ENCODE measurements around the gene COL5A2. TPM values are rescaled to one million over a fixed set of nuclear protein-coding genes. Genes with fewer than 3 reads are reported as not detected.

COL5A2 gene
- total RNA-seq, 1 donor from 2014 or later: 64.2 TPM

GRCh38 chr2:189076120-189076519 lies 103.4 kb downstream of the COL5A2 start:
- Histone ChIP-seq H3K27ac (peak overlapping the region; percentile 53 to 69), H3K4me3 (no peak overlapping the region), H3K9me3 (no peaks in the 10 kb centered on the region), H3K36me3 (peaks cover 23 to 55% of the 10 kb centered on the region in 2 donors), H3K27me3 (no peaks in the 10 kb centered on the region), H3K4me1 (peaks cover 0 to 4% of the 10 kb centered on the region in 2 donors)
- DNase-seq (ENCODE audit: low spot score in 2 of 2): no peak
- TF ChIP-seq CTCF (IDR thresholded peaks at IDR 0.05): no peak
- intact Hi-C loops (cut with DNase I): loop anchor here (10.0 kb wide), 1 partner anchor 551 kb away; no protein-coding TSS in a partner anchor

DNA sequence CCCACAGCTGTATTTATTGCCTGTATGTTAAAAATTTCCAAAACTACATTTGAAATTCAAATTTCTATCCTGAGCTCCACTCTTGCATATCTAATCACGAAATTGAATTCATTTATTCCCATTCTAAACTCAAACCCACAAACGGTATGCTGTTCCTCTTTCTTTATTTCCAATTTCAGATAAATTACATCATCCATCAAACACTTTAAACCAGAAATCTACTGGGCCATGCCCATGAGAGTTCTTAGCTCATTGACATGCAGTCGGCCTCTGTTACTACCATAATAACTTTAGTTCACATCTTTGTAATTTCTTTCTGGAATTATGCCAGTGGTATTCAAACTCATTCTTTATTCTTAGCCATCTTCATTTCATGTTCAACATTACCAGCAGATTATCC lies 105.1 kb downstream of the COL5A2 start:
- Histone ChIP-seq H3K4me3 (no peak overlapping the region), H3K4me1 (peaks cover 0 to 4% of the 10 kb centered on the region in 2 donors), H3K27me3 (no peaks in the 10 kb centered on the region), H3K27ac (no peak overlapping the region), H3K36me3 (peaks cover 20 to 48% of the 10 kb centered on the region in 2 donors), H3K9me3 (no peaks in the 10 kb centered on the region)
- intact Hi-C loops (cut with DNase I): loop anchor here (10.0 kb wide), 1 partner anchor 550 kb away; no protein-coding TSS in a partner anchor
- TF ChIP-seq CTCF (IDR thresholded peaks at IDR 0.05): no peak
- DNase-seq (ENCODE audit: low spot score in 2 of 2): no peak

DNA sequence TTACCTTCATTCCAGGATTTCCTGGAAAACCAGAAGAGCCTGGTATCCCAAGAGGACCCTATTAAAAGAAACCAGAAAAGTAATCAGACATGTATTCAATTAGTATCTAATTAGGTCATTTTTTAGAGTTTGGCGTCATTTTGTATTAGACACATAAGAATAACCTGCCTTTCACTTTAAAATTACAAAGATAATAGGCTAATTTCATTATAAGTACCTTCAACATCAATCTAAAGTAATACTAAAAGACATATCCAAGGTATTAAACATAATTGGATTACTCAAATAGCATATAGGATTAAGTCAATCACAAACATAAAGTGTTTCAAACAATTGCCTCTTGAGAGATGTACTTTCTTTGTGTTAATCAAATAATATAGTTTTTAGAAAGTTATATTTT lies 107.5 kb downstream of the COL5A2 start:
- H3K4me3 ChIP-seq: no peak overlapping the region
- intact Hi-C loops (cut with DNase I): loop anchor here (10.0 kb wide), 1 partner anchor 547 kb away; no protein-coding TSS in a partner anchor
- no peaks in the 10 kb centered on the region for H3K27me3 ChIP-seq
- no peak overlapping the region for H3K27ac ChIP-seq
- H3K36me3 ChIP-seq: peaks cover 25 to 39% of the 10 kb centered on the region in 2 donors
- DNase-seq (ENCODE audit: low spot score in 2 of 2): no peak
- no peaks in the 10 kb centered on the region for H3K9me3 ChIP-seq
- no peak for TF ChIP-seq CTCF (IDR thresholded peaks at IDR 0.05)
- peaks cover 0 to 4% of the 10 kb centered on the region in 2 donors for H3K4me1 ChIP-seq

DNA sequence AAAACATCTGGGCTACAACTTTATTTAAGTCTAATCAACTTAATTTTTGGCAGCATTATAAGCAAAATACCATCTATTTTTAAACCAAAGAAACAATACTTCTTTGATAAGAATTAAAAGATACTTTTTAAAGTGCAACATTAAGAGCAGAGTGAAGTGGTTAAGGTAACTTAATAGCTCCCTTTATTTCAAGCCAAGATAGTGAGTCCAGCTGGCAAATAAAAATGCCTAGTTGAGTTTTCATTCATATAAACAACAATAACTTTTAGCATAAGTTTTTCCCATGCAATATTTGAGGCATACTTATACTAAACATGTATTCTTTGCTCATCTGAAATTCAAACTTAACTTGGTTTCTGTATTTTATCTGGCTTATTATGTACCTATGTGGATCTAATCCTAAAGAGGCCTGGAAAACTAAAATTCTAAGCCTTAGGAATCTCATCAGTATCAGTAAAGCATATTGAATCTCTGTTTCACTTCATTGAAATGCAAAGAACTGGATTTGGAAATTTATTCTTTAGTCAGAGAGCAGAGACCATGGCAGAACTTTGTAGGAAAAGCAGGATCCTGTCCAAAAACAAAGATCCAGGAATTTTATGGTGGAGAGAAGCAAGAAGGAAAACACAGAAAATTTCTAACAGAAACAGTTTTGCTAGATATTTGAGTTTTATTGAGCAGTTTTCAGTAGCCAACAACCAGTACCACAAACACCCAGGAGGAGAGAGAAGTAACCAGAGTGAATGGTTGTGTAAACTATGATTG lies 109.5 kb downstream of the COL5A2 start:
- Histone ChIP-seq H3K36me3 (peaks cover 35 to 52% of the 10 kb centered on the region in 2 donors), H3K4me3 (no peak overlapping the region), H3K9me3 (no peaks in the 10 kb centered on the region), H3K27me3 (no peaks in the 10 kb centered on the region), H3K4me1 (no peaks in the 10 kb centered on the region), H3K27ac (no peak overlapping the region)
- no peak for TF ChIP-seq CTCF (IDR thresholded peaks at IDR 0.05)
- intact Hi-C loops (cut with DNase I): loop anchor here (10.0 kb wide), 1 partner anchor 545 kb away; no protein-coding TSS in a partner anchor
- DNase-seq (ENCODE audit: low spot score in 2 of 2): no peak

DNA sequence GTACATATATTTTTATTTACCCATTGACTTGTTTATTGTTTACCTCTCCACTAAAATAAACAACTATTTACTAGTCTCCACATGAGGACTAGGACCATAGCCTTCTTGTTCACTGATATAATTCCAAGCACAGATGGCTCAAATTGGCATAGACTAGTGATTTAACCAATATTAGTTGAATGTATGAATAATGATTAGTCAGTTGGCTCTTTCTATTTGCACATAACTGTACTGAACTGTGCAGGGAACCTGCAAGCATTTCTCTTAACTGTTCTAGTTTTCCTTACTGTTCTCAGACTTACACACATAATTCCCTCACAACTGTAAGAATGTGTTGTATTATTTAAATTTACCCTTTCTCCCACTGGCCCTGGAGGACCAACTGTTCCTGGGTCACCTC lies 113.5 kb downstream of the COL5A2 start:
- intact Hi-C loops (cut with DNase I): no loop called here
- no peak for TF ChIP-seq CTCF (IDR thresholded peaks at IDR 0.05)
- H3K36me3 ChIP-seq: peaks cover 45 to 67% of the 10 kb centered on the region in 2 donors
- H3K9me3 ChIP-seq: no peaks in the 10 kb centered on the region
- no peak overlapping the region for H3K27ac ChIP-seq
- no peaks in the 10 kb centered on the region for H3K27me3 ChIP-seq
- H3K4me3 ChIP-seq: no peak overlapping the region
- DNase-seq (ENCODE audit: low spot score in 2 of 2): no peak
- H3K4me1 ChIP-seq: no peaks in the 10 kb centered on the region

All from ascending aorta (tissue), 2 donors.